Kidney epithelial cell (primary cell): ENCODE data around the gene ARHGEF12. TPM values are rescaled to one million over a fixed set of nuclear protein-coding genes. Genes with fewer than 3 reads are reported as not detected.

Source experiments
- DNase-seq: peaks from one replicate; pipeline ENCODE4 v3.0.0-alpha.2; 2010; ENCODE audit warnings: low read depth
- H3K27me3 ChIP-seq: 2 replicates; pipeline ENCODE4 v1.6.0; 2011; ENCODE audit warnings: low read length; ENCODE audit not compliant: control insufficient read depth, insufficient read depth
- H3K36me3 ChIP-seq: 2 replicates; pipeline ENCODE4 v1.5.1; 2011; ENCODE audit warnings: low read length; ENCODE audit not compliant: control insufficient read depth, insufficient read depth
- H3K4me3 ChIP-seq: 2 replicates; pipeline ENCODE4 v1.5.1; 2011; ENCODE audit warnings: low read depth, mild to moderate bottlenecking, control low read depth, low read length
- CTCF ChIP-seq: IDR thresholded peaks from 2 replicates; pipeline ENCODE4 v1.5.1; 2011; ENCODE audit warnings: mild to moderate bottlenecking, moderate library complexity, low read length, control low read depth, inconsistent platforms; ENCODE audit not compliant: insufficient read depth, poor library complexity, severe bottlenecking
- total RNA-seq: library from RNA; depleted of rRNA; stranded (reverse); fragments of >200 nt; gene quantifications from 2 replicates; pipeline ENCODE4 v1.2.3, GENCODE V29; 2015

The ARHGEF12 gene
- total RNA-seq, 1 donor from 2014 or later, result 54.7 TPM

- no peak for TF ChIP-seq CTCF
- no peaks in the 10 kb centered on the region for H3K36me3 ChIP-seq
- no peaks in the 10 kb centered on the region for H3K27me3 ChIP-seq
- no peak overlapping the region for H3K4me3 ChIP-seq
- no peak for DNase-seq
Observed at GRCh38 chr11:120346233-120346632, 10.0 kb downstream of the ARHGEF12 start.

GRCh38 chr11:120350637-120351036 is 14.4 kb downstream of the ARHGEF12 start:
- no peak overlapping the region for H3K4me3 ChIP-seq
- no peak for DNase-seq
- no peak for TF ChIP-seq CTCF
- H3K36me3 ChIP-seq, result no peaks in the 10 kb centered on the region
- H3K27me3 ChIP-seq, result no peaks in the 10 kb centered on the region

GRCh38 chr11:120352405-120352804 is 16.2 kb downstream of the ARHGEF12 start:
- DNase-seq, result no peak
- no peak for TF ChIP-seq CTCF
- Histone ChIP-seq H3K36me3 (no peaks in the 10 kb centered on the region), H3K27me3 (no peaks in the 10 kb centered on the region), H3K4me3 (no peak overlapping the region)

GRCh38 chr11:120354068-120354467 is 17.9 kb downstream of the ARHGEF12 start:
- Histone ChIP-seq H3K27me3 (no peaks in the 10 kb centered on the region), H3K36me3 (no peaks in the 10 kb centered on the region), H3K4me3 (no peak overlapping the region)
- TF ChIP-seq CTCF, result no peak
- DNase-seq, result no peak

- TF ChIP-seq CTCF, result no peak
- Histone ChIP-seq H3K27me3 (no peaks in the 10 kb centered on the region), H3K36me3 (no peaks in the 10 kb centered on the region), H3K4me3 (no peak overlapping the region)
- DNase-seq, result no peak
Observed at GRCh38 chr11:120354779-120355178, 18.6 kb downstream of the ARHGEF12 start.

- no peak for TF ChIP-seq CTCF
- H3K36me3 ChIP-seq, result no peaks in the 10 kb centered on the region
- no peak overlapping the region for H3K4me3 ChIP-seq
- H3K27me3 ChIP-seq, result no peaks in the 10 kb centered on the region
- DNase-seq, result no peak
Observed at GRCh38 chr11:120357620-120358019, 21.4 kb downstream of the ARHGEF12 start.
